Common myeloid progenitor, CD34-positive (primary cell): ENCODE results near the gene KRT33A.

ENCODE experiments used
- CTCF ChIA-PET: fragments of 350-600 bp; sonication (Branson Sonifier 250); formaldehyde crosslinking; loops from one replicate; lab custom pipeline; 2021; ENCODE audit warnings: antibody characterized with exemption; lab: Charles Lee
- POLR2A ChIA-PET: fragments of 350-600 bp; sonication (Branson Sonifier 250); formaldehyde crosslinking; loops from one replicate; lab custom pipeline; 2021; ENCODE audit warnings: antibody characterized with exemption; lab: Charles Lee
- DNase-seq, 3 donors: peaks; one replicate each; pipeline versions ENCODE4 v3.0.0 to v3.0.0-alpha.2; 2013
- H3K27ac ChIP-seq, 2 experiments: 1 replicate in 1 of 2; 2 replicates in 1 of 2; pipeline ENCODE4 v1.7.0; 2013; ENCODE audit warnings: inconsistent platforms in 2 of 2, low read length in 2 of 2, mild to moderate bottlenecking in 2 of 2, low read depth in 1 of 2, moderate library complexity in 1 of 2; ENCODE audit not compliant: severe bottlenecking in 2 of 2, insufficient read depth in 1 of 2, poor library complexity in 1 of 2
- H3K27me3 ChIP-seq, 5 experiments: replicated peaks in 2 of 5; 1 replicate in 3 of 5; 2 replicates in 2 of 5; pipeline versions ENCODE4 v1.6.1 to v1.7.0; 2013; ENCODE audit warnings: low read length in 4 of 5, mild to moderate bottlenecking in 2 of 5, moderate library complexity in 2 of 5, inconsistent platforms in 1 of 5; ENCODE audit not compliant: insufficient read depth in 5 of 5, control insufficient read depth in 4 of 5
- H3K36me3 ChIP-seq, 4 experiments: 1 replicate in 2 of 4; 2 replicates in 2 of 4; pipeline versions ENCODE4 v1.6.1 to v1.7.0; 2013; ENCODE audit warnings: low read length in 3 of 4, control low read depth in 1 of 4, mild to moderate bottlenecking in 1 of 4; ENCODE audit not compliant: control insufficient read depth in 4 of 4, insufficient read depth in 4 of 4
- H3K4me1 ChIP-seq, 4 experiments: 1 replicate in 3 of 4; 2 replicates in 1 of 4; pipeline versions ENCODE4 v1.6.1 to v1.7.1; 2013; ENCODE audit warnings: low read length in 3 of 4, mild to moderate bottlenecking in 3 of 4, control low read depth in 1 of 4, inconsistent platforms in 1 of 4, moderate library complexity in 1 of 4; ENCODE audit not compliant: control insufficient read depth in 4 of 4, insufficient read depth in 4 of 4; ENCODE audit errors: control extremely low read depth in 1 of 4
- H3K4me3 ChIP-seq, 7 experiments: 1 replicate in 4 of 7; 2 replicates in 3 of 7; pipeline versions ENCODE4 v1.5.1 to v1.7.0; 2013; ENCODE audit warnings: mild to moderate bottlenecking in 7 of 7, low read length in 6 of 7, moderate library complexity in 6 of 7, inconsistent platforms in 2 of 7, low read depth in 2 of 7, control low read depth in 1 of 7; ENCODE audit not compliant: insufficient read depth in 4 of 7, control insufficient read depth in 1 of 7; ENCODE audit errors: extremely low read depth in 1 of 7
- H3K9me3 ChIP-seq, 5 experiments: 1 replicate in 4 of 5; 2 replicates in 1 of 5; pipeline versions ENCODE4 v1.6.1 to v1.7.1; 2013; ENCODE audit warnings: low read length in 4 of 5, mild to moderate bottlenecking in 2 of 5, inconsistent platforms in 1 of 5, low read depth in 1 of 5, moderate library complexity in 1 of 5; ENCODE audit not compliant: control insufficient read depth in 4 of 5, insufficient read depth in 2 of 5; ENCODE audit errors: control extremely low read depth in 1 of 5
- WGBS: methylation state at CpG from one replicate; pipeline ENCODE4 v1.1.5; 2013; ENCODE audit not compliant: insufficient coverage; 5-methylcytosine and 5-hydroxymethylcytosine counted together

The KRT33A gene

GRCh38 chr17:41332239-41332638 lies 18.4 kb downstream of the KRT33A start:
- H3K27me3 ChIP-seq = no peaks in the 10 kb centered on the region
- 89% methylated on average over 1 of the region's 2 CpGs for WGBS
- POLR2A ChIA-PET = no interaction called here
- no peaks in the 10 kb centered on the region for H3K36me3 ChIP-seq
- no peak overlapping the region for H3K27ac ChIP-seq
- no peak overlapping the region for H3K4me3 ChIP-seq
- peaks cover 0 to under 1% (median 0%) of the 10 kb centered on the region in 4 experiments for H3K4me1 ChIP-seq
- H3K9me3 ChIP-seq = no peaks in the 10 kb centered on the region
- CTCF ChIA-PET = interaction anchor here (4.6 kb wide), 1 partner anchor 10 kb away, joined by 22 read pairs; no protein-coding TSS in a partner anchor
- DNase-seq = no peak

GRCh38 chr17:41331606-41332005 lies 19.0 kb downstream of the KRT33A start:
- Histone ChIP-seq H3K27me3 (no peaks in the 10 kb centered on the region), H3K9me3 (no peaks in the 10 kb centered on the region), H3K4me3 (no peak overlapping the region), H3K36me3 (no peaks in the 10 kb centered on the region), H3K4me1 (peaks cover 0 to 6% (median 0%) of the 10 kb centered on the region in 4 experiments), H3K27ac (no peak overlapping the region)
- ChIA-PET CTCF (interaction anchor here (1.1 to 4.6 kb wide), 2 partner anchors 9 to 419 kb away, joined by 4 to 22 read pairs; no protein-coding TSS in a partner anchor), POLR2A (no interaction called here)
- 88% methylated on average over 6 of the region's 7 CpGs for WGBS
- DNase-seq = no peak

GRCh38 chr17:41329279-41329948 lies 21.2 kb downstream of the KRT33A start:
- no peaks in the 10 kb centered on the region for H3K27me3 ChIP-seq
- no peaks in the 10 kb centered on the region for H3K9me3 ChIP-seq
- DNase-seq = peak in 2 of 3 donors; percentile 31 to 41
- no peak overlapping the region for H3K4me3 ChIP-seq
- peaks cover 0 to 7% (median 0%) of the 10 kb centered on the region in 4 experiments for H3K4me1 ChIP-seq
- WGBS = 64% methylated on average over 7 of the region's 13 CpGs
- ChIA-PET CTCF (interaction anchor here (1.2 to 1.9 kb wide), 5 partner anchors 10 to 423 kb away, joined by 3 to 6 read pairs (median 4); partner anchors contain the start of gene KRT33A), POLR2A (no interaction called here)
- no peaks in the 10 kb centered on the region for H3K36me3 ChIP-seq
- no peak overlapping the region for H3K27ac ChIP-seq

- WGBS = 98% methylated on average over 7 of the region's 7 CpGs
These were observed 22.4 kb downstream of the KRT33A start for GRCh38 chr17:41328207-41328606.

GRCh38 chr17:41327411-41328120 lies 23.1 kb downstream of the KRT33A start:
- CTCF ChIA-PET = interaction anchor here (1.3 kb wide), 1 partner anchor 222 kb away, joined by 4 read pairs; no protein-coding TSS in a partner anchor
- 96% methylated on average over 7 of the region's 8 CpGs for WGBS

More at GRCh38 chr17:41328207-41328606, 22.4 kb downstream of the KRT33A start:
- ChIA-PET CTCF (interaction anchor here (1.3 to 1.4 kb wide), 2 partner anchors 22 to 221 kb away, joined by 3 to 4 read pairs; partner anchors contain the start of gene KRT33A), POLR2A (no interaction called here)
- H3K27ac ChIP-seq = no peak overlapping the region
- no peak overlapping the region for H3K4me3 ChIP-seq
- no peaks in the 10 kb centered on the region for H3K9me3 ChIP-seq
- H3K4me1 ChIP-seq = peaks cover 0 to 7% (median 0%) of the 10 kb centered on the region in 4 experiments
- H3K27me3 ChIP-seq = no peaks in the 10 kb centered on the region
- no peak for DNase-seq
- no peaks in the 10 kb centered on the region for H3K36me3 ChIP-seq

GRCh38 chr17:41326173-41327145 lies 24.2 kb downstream of the KRT33A start:
- peaks cover 0 to 7% (median 0%) of the 10 kb centered on the region in 4 experiments for H3K4me1 ChIP-seq
- H3K4me3 ChIP-seq = no peak overlapping the region
- H3K27ac ChIP-seq = no peak overlapping the region
- H3K36me3 ChIP-seq = no peaks in the 10 kb centered on the region
- ChIA-PET CTCF (no interaction called here), POLR2A (no interaction called here)
- DNase-seq = peak in 2 of 3 donors; percentile 42 to 46
- H3K9me3 ChIP-seq = no peaks in the 10 kb centered on the region
- no peaks in the 10 kb centered on the region for H3K27me3 ChIP-seq
- WGBS = 81% methylated on average over 17 of the region's 18 CpGs

More at GRCh38 chr17:41327411-41328120, 23.1 kb downstream of the KRT33A start:
- Histone ChIP-seq H3K4me3 (no peak overlapping the region), H3K4me1 (peaks cover 0 to 7% (median 0%) of the 10 kb centered on the region in 4 experiments), H3K9me3 (no peaks in the 10 kb centered on the region), H3K27me3 (no peaks in the 10 kb centered on the region), H3K36me3 (no peaks in the 10 kb centered on the region), H3K27ac (no peak overlapping the region)
- no peak for DNase-seq
- POLR2A ChIA-PET = no interaction called here
